HEK293 (cell line): ENCODE data around the gene DOCK8.

Experiments
- CTCF ChIA-PET: fragments of 350-600 bp; formaldehyde crosslinking; extraction: SDS; loops from one replicate; lab custom pipeline; 2021; ENCODE audit warnings: antibody characterized with exemption; lab: Yijun Ruan, JAX
- POLR2A ChIA-PET: fragments of 300-600 bp; formaldehyde crosslinking; extraction: SDS; loops from one replicate; lab custom pipeline; 2020; ENCODE audit warnings: antibody characterized with exemption, inconsistent platforms; lab: Yijun Ruan, JAX
- H3K27ac ChIP-seq: fragments of 200-500 bp; sonication (Bioruptor generic); 2 replicates; pipeline ENCODE4 v1.5.1; 2014; ENCODE audit warnings: low read depth, low read length, control low read depth, inconsistent platforms; ENCODE audit errors: extremely low read depth
- H3K36me3 ChIP-seq, 2 experiments: fragments of 200-500 bp in 1 of 2; sonication (Bioruptor generic) in 1 of 2; 1 replicate in 1 of 2; 2 replicates in 1 of 2; pipeline ENCODE4 v1.5.1; 2014 to 2017; ENCODE audit warnings: inconsistent platforms in 2 of 2, low read length in 2 of 2; ENCODE audit not compliant: control insufficient read depth in 2 of 2, insufficient read depth in 1 of 2
- H3K4me1 ChIP-seq: fragments of 200-500 bp; sonication (Bioruptor generic); 2 replicates; pipeline ENCODE4 v1.5.1; 2014; ENCODE audit warnings: mild to moderate bottlenecking, low read length, inconsistent platforms; ENCODE audit not compliant: control insufficient read depth, insufficient read depth
- H3K4me3 ChIP-seq: 2 replicates; pipeline ENCODE4 v1.5.1; 2011; ENCODE audit warnings: low read depth, mild to moderate bottlenecking, control low read depth, low read length, moderate library complexity
- H3K9me3 ChIP-seq: fragments of 200-500 bp; sonication (Bioruptor generic); 2 replicates; pipeline ENCODE4 v1.5.1; 2014; ENCODE audit warnings: low read depth, low read length, inconsistent platforms; ENCODE audit not compliant: control insufficient read depth, insufficient read depth
- BCL11A ChIP-seq: fragments of 450-650 bp; formaldehyde crosslinking; IDR thresholded peaks from 2 replicates; pipeline ENCODE4 v1.5.1; 2016; ENCODE audit warnings: low read depth, missing biosample characterization, missing genetic modification characterization
- FEZF1 ChIP-seq: fragments of 450-650 bp; formaldehyde crosslinking; IDR thresholded peaks from 2 replicates; pipeline ENCODE4 v1.5.1; 2016; ENCODE audit warnings: missing biosample characterization, missing genetic modification characterization
- KLF10 ChIP-seq: fragments of 450-650 bp; IDR thresholded peaks from 2 replicates; pipeline ENCODE4 v1.5.1; 2018; ENCODE audit warnings: missing biosample characterization, mild to moderate bottlenecking, missing genetic modification characterization
- MYNN ChIP-seq: fragments of 450-650 bp; formaldehyde crosslinking; IDR thresholded peaks from 2 replicates; pipeline ENCODE4 v1.5.1; 2016; ENCODE audit warnings: missing biosample characterization, missing genetic modification characterization, borderline replicate concordance
- MZF1 ChIP-seq: fragments of 450-650 bp; formaldehyde crosslinking; IDR thresholded peaks from 2 replicates; pipeline ENCODE4 v1.5.1; 2017; ENCODE audit warnings: missing biosample characterization, missing genetic modification characterization, borderline replicate concordance
- SP2 ChIP-seq: fragments of 450-650 bp; formaldehyde crosslinking; IDR thresholded peaks from 2 replicates; pipeline ENCODE4 v1.5.1; 2016; ENCODE audit warnings: missing biosample characterization, missing genetic modification characterization
- ZBTB21 ChIP-seq: fragments of 450-650 bp; formaldehyde crosslinking; IDR thresholded peaks from 2 replicates; pipeline ENCODE4 v1.5.1; 2017; ENCODE audit warnings: missing biosample characterization, missing genetic modification characterization
- ZNF114 ChIP-seq: fragments of 450-650 bp; formaldehyde crosslinking; IDR thresholded peaks from 2 replicates; pipeline ENCODE4 v1.5.0; 2017; ENCODE audit warnings: missing biosample characterization, missing genetic modification characterization
- ZNF155 ChIP-seq: fragments of 450-650 bp; formaldehyde crosslinking; IDR thresholded peaks from 2 replicates; pipeline ENCODE4 v1.5.1; 2016; ENCODE audit warnings: missing biosample characterization, missing genetic modification characterization
- ZNF184 ChIP-seq: fragments of 450-650 bp; IDR thresholded peaks from 2 replicates; pipeline ENCODE4 v1.5.1; 2018; ENCODE audit warnings: missing biosample characterization, mild to moderate bottlenecking, missing genetic modification characterization
- ZNF2 ChIP-seq: fragments of 450-650 bp; formaldehyde crosslinking; IDR thresholded peaks from 2 replicates; pipeline ENCODE4 v1.5.1; 2016; ENCODE audit warnings: missing biosample characterization, missing genetic modification characterization
- ZNF248 ChIP-seq: fragments of 450-650 bp; formaldehyde crosslinking; IDR thresholded peaks from 2 replicates; pipeline ENCODE4 v1.5.1; 2017; ENCODE audit warnings: missing biosample characterization, missing genetic modification characterization
- ZNF341 ChIP-seq: fragments of 450-650 bp; formaldehyde crosslinking; IDR thresholded peaks from 2 replicates; pipeline ENCODE4; 2016; ENCODE audit warnings: low read depth, missing biosample characterization, missing genetic modification characterization
- ZNF501 ChIP-seq: fragments of 450-650 bp; formaldehyde crosslinking; IDR thresholded peaks from 2 replicates; pipeline ENCODE4 v1.5.1; 2016; ENCODE audit warnings: missing biosample characterization, missing genetic modification characterization
- ZNF513 ChIP-seq: fragments of 450-650 bp; IDR thresholded peaks from 2 replicates; pipeline ENCODE4 v1.5.1; 2018; ENCODE audit warnings: missing biosample characterization, missing genetic modification characterization
- ZNF548 ChIP-seq: fragments of 450-650 bp; formaldehyde crosslinking; IDR thresholded peaks from 2 replicates; pipeline ENCODE4 v1.5.1; 2016; ENCODE audit warnings: missing biosample characterization, missing genetic modification characterization
- ZNF549 ChIP-seq: fragments of 450-650 bp; IDR thresholded peaks from 2 replicates; pipeline ENCODE4 v1.5.1; 2018; ENCODE audit warnings: missing biosample characterization, missing genetic modification characterization, mild to moderate bottlenecking, inconsistent platforms, moderate library complexity
- ZNF558 ChIP-seq: fragments of 450-650 bp; formaldehyde crosslinking; IDR thresholded peaks from 2 replicates; pipeline ENCODE4 v1.5.1; 2016; ENCODE audit warnings: missing biosample characterization, missing genetic modification characterization
- ZNF561 ChIP-seq: fragments of 450-650 bp; IDR thresholded peaks from 2 replicates; pipeline ENCODE4 v1.5.1; 2018; ENCODE audit warnings: missing biosample characterization, missing genetic modification characterization, borderline replicate concordance
- ZNF701 ChIP-seq: fragments of 450-650 bp; formaldehyde crosslinking; IDR thresholded peaks from 2 replicates; pipeline ENCODE4 v1.5.1; 2016; ENCODE audit warnings: missing biosample characterization, missing genetic modification characterization
- ZNF76 ChIP-seq: fragments of 450-650 bp; formaldehyde crosslinking; IDR thresholded peaks from 2 replicates; pipeline ENCODE4; 2016; ENCODE audit warnings: low read depth, missing biosample characterization, missing genetic modification characterization, borderline replicate concordance
- ZNF830 ChIP-seq: fragments of 450-650 bp; IDR thresholded peaks from 2 replicates; pipeline ENCODE4 v1.5.0; 2018; ENCODE audit warnings: missing biosample characterization, missing genetic modification characterization, low read depth, mild to moderate bottlenecking, moderate library complexity
- TF ChIP-seq, protein P1 (sequence below): fragments of 450-650 bp; formaldehyde crosslinking; IDR thresholded peaks from 2 replicates; pipeline ENCODE4 v1.5.1; 2017; ENCODE audit warnings: missing biosample characterization, mild to moderate bottlenecking, missing genetic modification characterization, moderate library complexity
- TF ChIP-seq, protein P2 (sequence below): fragments of 450-650 bp; formaldehyde crosslinking; IDR thresholded peaks from 2 replicates; pipeline ENCODE4 v1.5.0; 2017; ENCODE audit warnings: missing biosample characterization, missing genetic modification characterization, borderline replicate concordance

Gene DOCK8

DNA sequence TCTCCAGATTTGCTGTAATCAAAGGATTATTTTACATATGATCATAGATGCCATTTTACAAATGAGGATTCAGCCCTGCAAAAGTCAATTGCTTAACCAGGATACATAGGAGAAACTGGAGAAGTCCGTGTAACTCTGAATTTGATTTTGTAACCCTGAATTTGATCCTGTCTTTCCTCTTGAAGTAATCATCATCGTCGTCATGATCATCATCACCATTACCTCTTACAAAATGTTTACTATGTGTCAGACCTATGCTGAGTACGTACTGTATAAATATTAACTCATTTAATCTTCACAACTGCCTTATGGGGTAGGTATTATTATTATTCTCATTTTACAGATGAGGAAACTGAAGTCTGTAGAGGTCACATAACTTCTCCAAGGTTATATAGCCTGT is 271.5 kb downstream of the DOCK8 start:
- H3K9me3 ChIP-seq: no peaks in the 10 kb centered on the region
- H3K36me3 ChIP-seq: no peaks in the 10 kb centered on the region
- H3K27ac ChIP-seq: no peak overlapping the region
- TF ChIP-seq ZNF155 (tag by site-specific recombination) (no peak), ZNF561 (tag by site-specific recombination) (no peak), ZNF549 (tag by site-specific recombination) (no peak), ZNF2 (no peak), ZNF558 (tag by site-specific recombination) (no peak), ZNF513 (tag by site-specific recombination) (no peak), SP2 (tag by site-specific recombination) (no peak), MYNN (tag by site-specific recombination) (no peak), BCL11A (no peak), ZNF341 (no peak), ZNF76 (no peak), ZNF248 (tag by site-specific recombination) (no peak), ZBTB21 (no peak)
- ChIA-PET POLR2A (no interaction called here), CTCF (no interaction called here)
- no peak overlapping the region for H3K4me3 ChIP-seq
- H3K4me1 ChIP-seq: peaks cover 4% of the 10 kb centered on the region

GRCh38 chr9:487429-487828 is 272.8 kb downstream of the DOCK8 start:
- no peak overlapping the region for H3K4me3 ChIP-seq
- H3K9me3 ChIP-seq: no peaks in the 10 kb centered on the region
- POLR2A ChIA-PET: no interaction called here
- H3K27ac ChIP-seq: no peak overlapping the region
- no peak for TF ChIP-seq FEZF1 (tag by site-specific recombination)
- no peak for TF ChIP-seq MZF1 (tag by site-specific recombination)
- TF ChIP-seq KLF10: no peak
- no peak for TF ChIP-seq ZNF184
- TF ChIP-seq, protein P1, sequence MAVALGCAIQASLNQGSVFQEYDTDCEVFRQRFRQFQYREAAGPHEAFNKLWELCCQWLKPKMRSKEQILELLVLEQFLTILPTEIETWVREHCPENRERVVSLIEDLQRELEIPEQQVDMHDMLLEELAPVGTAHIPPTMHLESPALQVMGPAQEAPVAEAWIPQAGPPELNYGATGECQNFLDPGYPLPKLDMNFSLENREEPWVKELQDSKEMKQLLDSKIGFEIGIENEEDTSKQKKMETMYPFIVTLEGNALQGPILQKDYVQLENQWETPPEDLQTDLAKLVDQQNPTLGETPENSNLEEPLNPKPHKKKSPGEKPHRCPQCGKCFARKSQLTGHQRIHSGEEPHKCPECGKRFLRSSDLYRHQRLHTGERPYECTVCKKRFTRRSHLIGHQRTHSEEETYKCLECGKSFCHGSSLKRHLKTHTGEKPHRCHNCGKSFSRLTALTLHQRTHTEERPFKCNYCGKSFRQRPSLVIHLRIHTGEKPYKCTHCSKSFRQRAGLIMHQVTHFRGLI (tag by site-specific recombination): no peak
- no peak for TF ChIP-seq ZNF114 (tag by site-specific recombination)
- TF ChIP-seq ZNF548 (tag by site-specific recombination): no peak
- TF ChIP-seq, protein P2, sequence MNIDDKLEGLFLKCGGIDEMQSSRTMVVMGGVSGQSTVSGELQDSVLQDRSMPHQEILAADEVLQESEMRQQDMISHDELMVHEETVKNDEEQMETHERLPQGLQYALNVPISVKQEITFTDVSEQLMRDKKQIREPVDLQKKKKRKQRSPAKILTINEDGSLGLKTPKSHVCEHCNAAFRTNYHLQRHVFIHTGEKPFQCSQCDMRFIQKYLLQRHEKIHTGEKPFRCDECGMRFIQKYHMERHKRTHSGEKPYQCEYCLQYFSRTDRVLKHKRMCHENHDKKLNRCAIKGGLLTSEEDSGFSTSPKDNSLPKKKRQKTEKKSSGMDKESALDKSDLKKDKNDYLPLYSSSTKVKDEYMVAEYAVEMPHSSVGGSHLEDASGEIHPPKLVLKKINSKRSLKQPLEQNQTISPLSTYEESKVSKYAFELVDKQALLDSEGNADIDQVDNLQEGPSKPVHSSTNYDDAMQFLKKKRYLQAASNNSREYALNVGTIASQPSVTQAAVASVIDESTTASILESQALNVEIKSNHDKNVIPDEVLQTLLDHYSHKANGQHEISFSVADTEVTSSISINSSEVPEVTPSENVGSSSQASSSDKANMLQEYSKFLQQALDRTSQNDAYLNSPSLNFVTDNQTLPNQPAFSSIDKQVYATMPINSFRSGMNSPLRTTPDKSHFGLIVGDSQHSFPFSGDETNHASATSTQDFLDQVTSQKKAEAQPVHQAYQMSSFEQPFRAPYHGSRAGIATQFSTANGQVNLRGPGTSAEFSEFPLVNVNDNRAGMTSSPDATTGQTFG (tag by site-specific recombination): no peak
- TF ChIP-seq ZNF501 (tag by site-specific recombination): no peak
- TF ChIP-seq ZNF830: no peak
- no peak for TF ChIP-seq ZNF701 (tag by site-specific recombination)
- TF ChIP-seq, all 188 proteins: peak for 0
- no peaks in the 10 kb centered on the region for H3K36me3 ChIP-seq
- H3K4me1 ChIP-seq: peaks cover 4% of the 10 kb centered on the region
- CTCF ChIA-PET: interaction anchor here (0.6 kb wide), 1 partner anchor 14 kb away, joined by 3 read pairs; no protein-coding TSS in a partner anchor
